ENCODE measurements around the gene STX8. TPM values are rescaled to one million over a fixed set of nuclear protein-coding genes. Genes with fewer than 3 reads are reported as not detected.
A peak's percentile ranks its signal among the peaks of the same experiment; 100 is the strongest.
"Not testable (repeated sequence)": the region's sequence is repeated elsewhere in the genome, so short reads cannot be mapped to it uniquely, and the experiment has no call there.

Gene STX8
- total RNA-seq, 1 donor from 2014 or later: 57.8 TPM

- TF ChIP-seq CTCF (conservative IDR thresholded peaks at IDR 0.05; ENCODE audit: low read depth, low read length): no peak
- H3K4me3 ChIP-seq (ENCODE audit: low read depth, low read length): no peak overlapping the region
- DNase-seq (ENCODE audit: low read depth): no peak
Measured at GRCh38 chr17:9380361-9380760, 195.3 kb downstream of the STX8 start.

GRCh38 chr17:9376177-9376576 lies 199.4 kb downstream of the STX8 start:
- not testable (repeated sequence) for DNase-seq (ENCODE audit: low read depth); H3K4me3 ChIP-seq (ENCODE audit: low read depth, low read length)

GRCh38 chr17:9371019-9371418 lies 204.6 kb downstream of the STX8 start:
- no peak overlapping the region for H3K4me3 ChIP-seq (ENCODE audit: low read depth, low read length)
- TF ChIP-seq CTCF (conservative IDR thresholded peaks at IDR 0.05; ENCODE audit: low read depth, low read length): no peak
- peak; percentile 52 for DNase-seq (ENCODE audit: low read depth)

GRCh38 chr17:9370467-9370866 lies 205.2 kb downstream of the STX8 start:
- H3K4me3 ChIP-seq (ENCODE audit: low read depth, low read length): no peak overlapping the region
- DNase-seq (ENCODE audit: low read depth): no peak
- no peak for TF ChIP-seq CTCF (conservative IDR thresholded peaks at IDR 0.05; ENCODE audit: low read depth, low read length)

- H3K4me3 ChIP-seq (ENCODE audit: low read depth, low read length): no peak overlapping the region
- no peak for TF ChIP-seq CTCF (conservative IDR thresholded peaks at IDR 0.05; ENCODE audit: low read depth, low read length)
- DNase-seq (ENCODE audit: low read depth): no peak
Measured at GRCh38 chr17:9368631-9369030, 207.0 kb downstream of the STX8 start.

GRCh38 chr17:9367156-9367555 lies 208.5 kb downstream of the STX8 start:
- TF ChIP-seq CTCF (conservative IDR thresholded peaks at IDR 0.05; ENCODE audit: low read depth, low read length): no peak
- H3K4me3 ChIP-seq (ENCODE audit: low read depth, low read length): no peak overlapping the region
- no peak for DNase-seq (ENCODE audit: low read depth)

- no peak for TF ChIP-seq CTCF (conservative IDR thresholded peaks at IDR 0.05; ENCODE audit: low read depth, low read length)
- no peak for DNase-seq (ENCODE audit: low read depth)
- H3K4me3 ChIP-seq (ENCODE audit: low read depth, low read length): no peak overlapping the region
Measured at GRCh38 chr17:9364837-9365430, 210.7 kb downstream of the STX8 start.

All from epithelial cell of proximal tubule (primary cell).